GM12892 (cell line): Measurements from ENCODE around the gene CDKN2C. TPM values are rescaled to one million over a fixed set of nuclear protein-coding genes. Genes with fewer than 3 reads are reported as not detected.
"Not testable (repeated sequence)": the region's sequence is repeated elsewhere in the genome, so short reads cannot be mapped to it uniquely, and the experiment has no call there.

Source experiments
- DNase-seq: peaks from one replicate; pipeline ENCODE4 v3.0.0; 2011; ENCODE audit not compliant: insufficient read length
- FAIRE-seq: peaks from 2 replicates; lab custom pipeline; 2011; peaks lifted over from hg19 to GRCh38; lab: Jason Lieb, UNC
- POLR2A ChIP-seq: IDR thresholded peaks from 2 replicates; pipeline ENCODE4 v1.6.1; 2011; ENCODE audit warnings: low read depth, low read length, control low read depth
- POLR2AphosphoS5 ChIP-seq: IDR thresholded peaks from 2 replicates; pipeline ENCODE4 v1.6.1; 2011; ENCODE audit warnings: low read depth, low read length, control low read depth
- TAF1 ChIP-seq: IDR thresholded peaks from 2 replicates; pipeline ENCODE4 v1.6.1; 2011; ENCODE audit warnings: low read depth, mild to moderate bottlenecking, control low read depth, low read length, borderline replicate concordance
- polyA plus RNA-seq: library from polyadenylated mRNA; unstranded; fragments of >200 nt; gene quantifications from one replicate; pipeline ENCODE4 v1.2.1, GENCODE V29; 2012; ENCODE audit warnings: missing spikeins, inconsistent platforms; ENCODE audit not compliant: missing spikeins

Gene CDKN2C
- 23.4 TPM for polyA plus RNA-seq

- no peak for TF ChIP-seq TAF1
- TF ChIP-seq POLR2AphosphoS5, result no peak; the same call in 1 of the 2 replicates
- peak; percentile 65 for TF ChIP-seq POLR2A
- FAIRE-seq, result peak; percentile 36
- peak; percentile 26 for DNase-seq
Measured at GRCh38 chr1:50969611-50970508, at the start of gene CDKN2C. Gene CDKN2C (plus strand): TSS chr1:50970245. CDS start chr1:50970369, 124 bp downstream.

- no peak for FAIRE-seq
- TF ChIP-seq POLR2AphosphoS5 (no peak), TAF1 (no peak), POLR2A (no peak)
- DNase-seq, result no peak
Measured at GRCh38 chr1:50920409-50920808, 49.6 kb upstream of the CDKN2C start.

GRCh38 chr1:50921029-50921428 lies 49.0 kb upstream of the CDKN2C start:
- TF ChIP-seq POLR2A, result no peak
- TF ChIP-seq POLR2AphosphoS5, result no peak
- TF ChIP-seq TAF1, result no peak
- FAIRE-seq, result no peak
- DNase-seq, result no peak

- TF ChIP-seq POLR2A (no peak), TAF1 (no peak), POLR2AphosphoS5 (no peak)
Measured at GRCh38 chr1:50923564-50923963, 46.5 kb upstream of the CDKN2C start.

GRCh38 chr1:50929376-50929958 lies 40.6 kb upstream of the CDKN2C start:
- FAIRE-seq (no peak), DNase-seq (no peak)
- TF ChIP-seq POLR2AphosphoS5 (no peak), TAF1 (no peak), POLR2A (no peak)

More at GRCh38 chr1:50923564-50923963, 46.5 kb upstream of the CDKN2C start:
- DNase-seq, result no peak
- no peak for FAIRE-seq

- TF ChIP-seq TAF1 (no peak), POLR2A (no peak), POLR2AphosphoS5 (no peak)
- FAIRE-seq, result peak; percentile 92
Measured at GRCh38 chr1:50930193-50930592, 39.9 kb upstream of the CDKN2C start.

GRCh38 chr1:50930965-50931737 lies 38.9 kb upstream of the CDKN2C start:
- DNase-seq (no peak), FAIRE-seq (peak; percentile 17)
- TF ChIP-seq TAF1, result no peak
- TF ChIP-seq POLR2AphosphoS5, result no peak

More at GRCh38 chr1:50930193-50930592, 39.9 kb upstream of the CDKN2C start:
- DNase-seq, result no peak

GRCh38 chr1:50932043-50932442 lies 38.0 kb upstream of the CDKN2C start:
- DNase-seq, FAIRE-seq: not testable (repeated sequence)

- FAIRE-seq, DNase-seq: not testable (repeated sequence)
Measured at GRCh38 chr1:50933770-50934169, 36.3 kb upstream of the CDKN2C start.

- FAIRE-seq (no peak), DNase-seq (no peak)
- TF ChIP-seq POLR2AphosphoS5 (no peak), POLR2A (no peak), TAF1 (no peak)
Measured at GRCh38 chr1:50934838-50935237, 35.2 kb upstream of the CDKN2C start.

- FAIRE-seq, DNase-seq: not testable (repeated sequence)
Measured at GRCh38 chr1:50935276-50935675, 34.8 kb upstream of the CDKN2C start.

- TF ChIP-seq POLR2AphosphoS5 (no peak), POLR2A (no peak), TAF1 (no peak)
- FAIRE-seq (no peak), DNase-seq (no peak)
Measured at GRCh38 chr1:50936321-50936720, 33.7 kb upstream of the CDKN2C start.
